ENCODE measurements around the gene SGPP1.

SGPP1 gene

GRCh38 chr14:63686926-63687325, 40.9 kb downstream of the SGPP1 start:
- TF ChIP-seq MAX (IDR thresholded peaks at IDR 0.05; ENCODE audit: low read depth, low read length) (no peak), POLR2A (IDR thresholded peaks at IDR 0.05; ENCODE audit: extremely low read depth, insufficient read length) (no peak), MYC (IDR thresholded peaks at IDR 0.05; ENCODE audit: low read depth, low read length) (no peak), CTCF (IDR thresholded peaks at IDR 0.05; ENCODE audit: low read depth, low read length) (no peak)
- DNase-seq (ENCODE audit: low read depth) = no peak
- H3K4me3 ChIP-seq (ENCODE audit: low read depth, low read length) = no peak overlapping the region

DNA sequence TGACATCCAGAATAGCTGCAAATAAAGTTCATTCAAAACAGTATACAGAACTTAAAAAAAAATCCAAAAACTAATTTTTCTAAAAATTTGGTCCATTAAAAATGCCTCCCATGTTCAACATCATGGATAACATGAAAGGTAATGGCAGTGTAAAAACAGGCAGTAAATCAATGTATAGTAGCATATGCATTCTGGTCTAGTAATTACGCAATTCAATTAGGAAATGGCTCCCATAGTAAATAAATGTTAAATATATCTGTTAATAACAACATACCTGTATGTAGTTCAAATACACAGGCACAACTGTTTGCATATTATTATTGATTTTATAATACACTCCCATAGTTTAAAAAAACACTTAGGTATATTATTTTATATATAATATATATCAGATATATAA, 42.5 kb downstream of the SGPP1 start:
- H3K4me3 ChIP-seq (ENCODE audit: low read depth, low read length) = no peak overlapping the region
- TF ChIP-seq CTCF (IDR thresholded peaks at IDR 0.05; ENCODE audit: low read depth, low read length) (no peak), MAX (IDR thresholded peaks at IDR 0.05; ENCODE audit: low read depth, low read length) (no peak), MYC (IDR thresholded peaks at IDR 0.05; ENCODE audit: low read depth, low read length) (no peak), POLR2A (IDR thresholded peaks at IDR 0.05; ENCODE audit: extremely low read depth, insufficient read length) (no peak)
- DNase-seq (ENCODE audit: low read depth) = no peak

DNA sequence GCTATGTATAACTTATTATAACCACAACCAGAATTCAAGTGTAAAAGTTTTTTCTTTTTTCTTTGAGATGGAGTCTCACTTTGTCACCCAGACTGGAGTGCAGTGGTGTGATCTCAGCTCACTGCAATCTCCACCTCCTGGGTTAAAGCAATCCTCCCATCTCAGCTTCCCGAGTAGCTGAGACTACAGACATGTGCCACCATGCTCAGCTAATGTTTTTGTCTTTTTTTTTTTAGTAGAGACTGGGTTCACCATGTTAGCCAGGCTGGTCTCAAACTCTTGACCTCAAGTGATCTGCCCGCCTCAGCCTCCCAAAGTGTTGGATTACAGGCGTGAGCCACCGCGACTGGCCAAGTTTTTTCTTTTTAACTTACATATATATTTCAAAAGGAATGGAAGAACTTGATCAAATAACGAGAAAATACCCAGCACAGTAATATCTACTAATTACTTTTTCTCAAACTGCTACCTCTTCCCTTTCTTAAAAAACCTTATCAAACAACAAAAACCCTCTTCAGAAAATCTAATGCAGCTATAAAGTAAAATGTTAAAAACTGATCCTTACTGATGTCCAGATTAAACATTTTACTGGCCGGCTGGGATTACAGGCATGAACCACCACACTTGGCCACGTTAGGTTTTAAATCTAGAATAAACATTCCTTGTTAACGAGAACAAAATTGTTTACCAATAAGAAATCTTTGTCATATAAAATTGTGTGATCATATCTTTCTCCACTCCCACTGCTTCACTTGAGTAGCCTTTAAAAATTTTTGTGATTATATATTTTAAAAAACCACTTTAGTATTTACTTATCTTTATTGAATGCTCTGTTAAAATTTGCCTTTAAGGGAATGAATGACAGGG, 44.9 kb downstream of the SGPP1 start:
- DNase-seq (ENCODE audit: low read depth) = no peak

DNA sequence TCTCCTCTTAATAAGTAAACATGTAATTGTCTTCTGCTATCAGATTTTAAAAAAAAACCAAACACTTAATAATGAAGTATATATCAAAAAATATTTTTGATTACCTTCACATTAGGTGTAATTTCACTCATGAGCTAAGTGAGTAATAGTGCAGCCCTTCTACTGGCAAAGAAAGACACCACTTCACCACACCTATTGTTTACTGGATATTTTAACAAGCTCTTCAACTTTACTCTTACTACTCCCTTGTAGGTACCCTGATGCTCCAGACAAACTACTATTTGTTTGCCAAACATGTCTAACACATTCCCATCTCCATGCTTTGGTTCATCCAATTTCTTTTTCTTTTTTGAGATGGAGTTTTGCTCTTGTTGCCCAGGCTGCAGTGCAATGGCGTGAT, 49.3 kb downstream of the SGPP1 start:
- no peak overlapping the region for H3K4me3 ChIP-seq (ENCODE audit: low read depth, low read length)
- TF ChIP-seq POLR2A (IDR thresholded peaks at IDR 0.05; ENCODE audit: extremely low read depth, insufficient read length) (no peak), MAX (IDR thresholded peaks at IDR 0.05; ENCODE audit: low read depth, low read length) (no peak), CTCF (IDR thresholded peaks at IDR 0.05; ENCODE audit: low read depth, low read length) (no peak), MYC (IDR thresholded peaks at IDR 0.05; ENCODE audit: low read depth, low read length) (no peak)
- no peak for DNase-seq (ENCODE audit: low read depth)

More for the DNA sequence above, 44.9 kb downstream of the SGPP1 start:
- no peak overlapping the region for H3K4me3 ChIP-seq (ENCODE audit: low read depth, low read length)
- TF ChIP-seq POLR2A (IDR thresholded peaks at IDR 0.05; ENCODE audit: extremely low read depth, insufficient read length) (no peak), MYC (IDR thresholded peaks at IDR 0.05; ENCODE audit: low read depth, low read length) (no peak), CTCF (IDR thresholded peaks at IDR 0.05; ENCODE audit: low read depth, low read length) (no peak), MAX (IDR thresholded peaks at IDR 0.05; ENCODE audit: low read depth, low read length) (no peak)

DNA sequence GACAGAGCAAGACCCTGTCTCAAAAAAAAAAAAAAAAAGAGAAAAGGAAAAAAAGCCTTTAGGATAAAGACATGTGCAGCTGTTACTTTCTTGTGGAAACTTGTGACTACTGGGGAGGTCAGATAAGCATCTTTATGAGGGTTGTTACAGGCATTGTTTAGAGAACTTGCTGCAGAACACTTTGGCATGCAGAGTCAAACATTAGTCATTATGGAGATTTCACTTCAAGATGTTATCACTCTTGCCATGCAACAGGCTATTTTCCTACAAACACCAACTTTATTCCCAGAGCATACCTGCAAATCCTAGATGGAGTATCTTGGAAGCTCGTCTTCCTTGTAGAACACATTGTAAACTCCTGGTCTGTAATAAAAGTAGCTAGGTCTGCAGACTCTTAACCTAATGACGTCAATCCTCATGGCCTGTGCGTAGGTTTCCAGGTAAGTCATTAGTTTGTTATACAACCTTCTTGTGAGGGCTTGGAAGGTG, 49.9 kb downstream of the SGPP1 start:
- DNase-seq (ENCODE audit: low read depth) = peak; percentile 48
- TF ChIP-seq CTCF (IDR thresholded peaks at IDR 0.05; ENCODE audit: low read depth, low read length) (no peak), POLR2A (IDR thresholded peaks at IDR 0.05; ENCODE audit: extremely low read depth, insufficient read length) (no peak), MYC (IDR thresholded peaks at IDR 0.05; ENCODE audit: low read depth, low read length) (no peak), MAX (IDR thresholded peaks at IDR 0.05; ENCODE audit: low read depth, low read length) (no peak)

More for the DNA sequence above, 49.9 kb downstream of the SGPP1 start:
- no peak overlapping the region for H3K4me3 ChIP-seq (ENCODE audit: low read depth, low read length)
